ENCODE data around the gene MANBA.
"Not testable (repeated sequence)": the region's sequence is repeated elsewhere in the genome, so short reads cannot be mapped to it uniquely, and the experiment has no call there.

MANBA gene

DNA sequence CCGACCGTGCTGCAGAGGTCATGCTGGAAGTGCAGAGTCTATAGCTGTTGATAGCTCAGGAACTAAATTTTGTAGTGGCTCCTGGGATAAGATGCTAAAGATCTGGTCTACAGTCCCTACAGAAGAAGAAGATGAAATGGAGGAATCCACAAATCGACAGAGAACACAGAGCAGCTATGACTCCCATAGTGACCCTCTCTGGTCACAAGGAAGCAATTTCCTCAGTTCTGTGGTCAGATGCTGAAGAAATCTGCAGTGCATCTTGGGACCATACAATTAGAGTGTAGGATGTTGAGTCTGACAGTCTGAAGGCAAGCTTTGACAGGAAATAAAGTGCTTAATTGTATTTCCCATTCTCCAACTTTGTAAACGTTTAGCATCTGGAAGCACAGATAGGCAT is 8.8 kb downstream of the MANBA start:
- no peaks in the 10 kb centered on the region for H3K4me1 ChIP-seq (ENCODE audit: insufficient read depth, insufficient read length)
- no peaks in the 10 kb centered on the region for H3K27me3 ChIP-seq (ENCODE audit: insufficient read depth, insufficient read length)
- no peaks in the 10 kb centered on the region for H3K36me3 ChIP-seq (ENCODE audit: insufficient read depth, insufficient read length, low read length)
- no peak overlapping the region for H3K4me3 ChIP-seq (ENCODE audit: insufficient read length, low read depth)
- no peak for DNase-seq (ENCODE audit: low read depth, low spot score)
- no peak for TF ChIP-seq SUZ12 (IDR thresholded peaks at IDR 0.05; ENCODE audit: extremely low read depth, insufficient read depth, insufficient read length)
- no peak for TF ChIP-seq ZNF274 (IDR thresholded peaks at IDR 0.05; ENCODE audit: low read depth, low read length)
- no peak for TF ChIP-seq YY1 (IDR thresholded peaks at IDR 0.05; ENCODE audit: insufficient read depth, insufficient read length)
- H3K9ac ChIP-seq (ENCODE audit: insufficient read length, low read depth): no peak overlapping the region
- H3K9me3 ChIP-seq (ENCODE audit: insufficient read depth, low read length): no peaks in the 10 kb centered on the region

DNA sequence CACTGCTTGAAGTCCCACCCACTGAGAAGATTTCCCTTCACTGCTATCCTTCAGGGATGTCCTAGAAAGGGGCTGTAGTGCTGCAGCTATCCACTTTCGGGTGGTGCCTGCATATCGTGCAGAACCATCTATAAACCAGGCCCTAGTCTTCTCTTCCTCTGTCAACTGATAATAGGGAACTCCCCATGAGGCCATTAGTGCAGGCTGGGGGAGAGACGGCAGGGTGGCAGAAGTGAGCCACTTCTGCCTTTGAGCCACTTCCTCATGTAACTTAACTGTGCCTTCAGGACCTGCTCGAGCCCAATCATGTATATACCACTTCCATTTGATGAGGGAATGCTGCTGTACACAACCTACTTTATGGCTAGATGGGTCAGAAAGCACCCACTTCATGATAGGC is 17.4 kb downstream of the MANBA start:
- not testable (repeated sequence) for H3K4me3 ChIP-seq (ENCODE audit: insufficient read length, low read depth); H3K9ac ChIP-seq (ENCODE audit: insufficient read length, low read depth); H3K4me1 ChIP-seq (ENCODE audit: insufficient read depth, insufficient read length); DNase-seq (ENCODE audit: low read depth, low spot score); H3K36me3 ChIP-seq (ENCODE audit: insufficient read depth, insufficient read length, low read length); H3K27me3 ChIP-seq (ENCODE audit: insufficient read depth, insufficient read length); H3K9me3 ChIP-seq (ENCODE audit: insufficient read depth, low read length)

DNA sequence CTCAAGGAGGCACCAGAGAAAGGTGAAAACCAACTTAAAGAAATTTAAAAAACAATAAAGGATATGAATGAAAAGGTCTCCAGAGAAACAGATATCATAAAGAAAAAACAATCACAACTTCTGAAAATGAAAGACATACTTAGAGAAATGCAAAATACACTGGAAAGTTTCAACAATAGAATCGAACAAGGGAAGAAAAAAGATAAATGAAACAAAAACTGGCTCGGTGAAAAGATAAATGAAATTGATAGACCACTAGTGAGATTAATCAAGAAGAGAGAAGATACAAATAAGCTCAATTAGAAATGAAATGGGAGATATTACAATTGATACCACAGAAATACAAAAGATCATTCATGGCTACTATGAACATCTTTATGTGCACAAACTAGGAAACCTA is 22.0 kb downstream of the MANBA start:
- H3K9me3 ChIP-seq (ENCODE audit: insufficient read depth, low read length); H3K9ac ChIP-seq (ENCODE audit: insufficient read length, low read depth); DNase-seq (ENCODE audit: low read depth, low spot score); H3K36me3 ChIP-seq (ENCODE audit: insufficient read depth, insufficient read length, low read length); H3K4me3 ChIP-seq (ENCODE audit: insufficient read length, low read depth); H3K27me3 ChIP-seq (ENCODE audit: insufficient read depth, insufficient read length); H3K4me1 ChIP-seq (ENCODE audit: insufficient read depth, insufficient read length): not testable (repeated sequence)

DNA sequence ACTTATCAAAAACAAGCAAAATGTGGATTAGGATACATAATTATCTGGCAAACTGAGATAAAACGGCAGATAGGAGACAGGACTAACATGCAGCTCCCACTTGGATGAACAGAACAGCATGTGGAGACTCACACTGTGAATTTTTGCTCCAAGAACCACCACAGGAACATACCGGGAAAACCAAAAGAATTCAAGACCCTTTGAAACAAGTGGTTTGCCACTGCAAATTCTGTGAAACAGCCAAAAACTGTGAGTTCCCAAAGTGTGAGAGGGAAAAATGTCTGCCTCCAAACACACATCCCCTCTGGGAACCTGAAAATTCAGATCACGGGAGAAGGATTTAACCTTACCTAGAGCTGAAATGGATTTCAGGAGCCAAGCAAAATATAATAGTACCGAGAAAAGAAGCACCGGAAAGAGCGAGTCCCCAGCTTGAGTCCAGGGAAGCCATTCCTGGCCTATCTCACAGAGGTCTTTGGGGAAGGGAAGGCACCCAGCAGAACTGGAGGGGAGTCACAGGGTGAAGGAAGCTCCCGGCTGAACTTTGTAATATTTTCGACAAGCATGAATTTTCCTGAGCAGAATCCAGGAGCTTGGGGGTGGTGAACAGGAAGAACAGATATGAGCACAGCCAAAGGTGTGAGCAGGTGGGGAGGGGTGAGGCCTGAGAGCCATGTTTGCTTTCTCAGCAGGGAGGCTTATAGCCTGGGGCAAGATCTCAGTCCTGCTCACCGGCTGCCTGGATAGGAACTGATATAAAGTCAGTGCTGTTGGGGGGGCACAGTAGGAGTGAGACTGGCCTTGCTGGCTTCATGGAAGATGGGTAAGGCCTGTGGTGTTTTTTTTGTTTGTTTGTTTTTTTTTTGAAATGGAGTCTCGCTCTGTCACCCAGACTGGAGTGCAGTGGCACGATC is 23.9 kb downstream of the MANBA start:
- TF ChIP-seq SUZ12 (IDR thresholded peaks at IDR 0.05; ENCODE audit: extremely low read depth, insufficient read depth, insufficient read length) (no peak), ZNF274 (IDR thresholded peaks at IDR 0.05; ENCODE audit: low read depth, low read length) (no peak), YY1 (IDR thresholded peaks at IDR 0.05; ENCODE audit: insufficient read depth, insufficient read length) (no peak)
- no peak overlapping the region for H3K4me3 ChIP-seq (ENCODE audit: insufficient read length, low read depth)
- H3K4me1 ChIP-seq (ENCODE audit: insufficient read depth, insufficient read length): no peaks in the 10 kb centered on the region
- H3K27me3 ChIP-seq (ENCODE audit: insufficient read depth, insufficient read length): no peaks in the 10 kb centered on the region
- no peak for DNase-seq (ENCODE audit: low read depth, low spot score)
- no peak overlapping the region for H3K9ac ChIP-seq (ENCODE audit: insufficient read length, low read depth)
- no peaks in the 10 kb centered on the region for H3K9me3 ChIP-seq (ENCODE audit: insufficient read depth, low read length)
- no peaks in the 10 kb centered on the region for H3K36me3 ChIP-seq (ENCODE audit: insufficient read depth, insufficient read length, low read length)

DNA sequence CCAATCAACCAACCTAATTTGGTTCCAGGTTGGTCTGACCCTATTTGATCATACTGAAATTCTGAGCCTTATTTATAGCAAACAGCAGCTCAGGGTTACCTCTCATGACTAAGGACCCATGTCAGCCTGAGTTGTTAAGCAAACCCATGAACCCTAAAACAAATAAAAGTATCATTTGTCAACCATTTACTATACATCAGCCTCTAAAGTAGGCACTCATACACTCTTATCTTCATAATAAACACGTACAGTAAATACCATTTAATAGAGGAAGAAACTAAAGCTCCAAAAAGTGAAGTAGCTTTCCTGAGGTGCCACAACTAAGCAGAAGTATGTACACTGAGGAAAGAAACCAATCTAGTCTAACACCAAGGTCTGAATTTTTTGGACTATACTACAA is 25.2 kb downstream of the MANBA start:
- no peak for DNase-seq (ENCODE audit: low read depth, low spot score)
- no peak overlapping the region for H3K9ac ChIP-seq (ENCODE audit: insufficient read length, low read depth)
- no peak overlapping the region for H3K4me3 ChIP-seq (ENCODE audit: insufficient read length, low read depth)
- H3K36me3 ChIP-seq (ENCODE audit: insufficient read depth, insufficient read length, low read length): no peaks in the 10 kb centered on the region
- H3K4me1 ChIP-seq (ENCODE audit: insufficient read depth, insufficient read length): no peaks in the 10 kb centered on the region
- no peaks in the 10 kb centered on the region for H3K27me3 ChIP-seq (ENCODE audit: insufficient read depth, insufficient read length)
- peaks cover 10% of the 10 kb centered on the region; the same call in 1 of the 2 replicates for H3K9me3 ChIP-seq (ENCODE audit: insufficient read depth, low read length)
- TF ChIP-seq ZNF274 (IDR thresholded peaks at IDR 0.05; ENCODE audit: low read depth, low read length) (no peak), YY1 (IDR thresholded peaks at IDR 0.05; ENCODE audit: insufficient read depth, insufficient read length) (no peak), SUZ12 (IDR thresholded peaks at IDR 0.05; ENCODE audit: extremely low read depth, insufficient read depth, insufficient read length) (no peak)

DNA sequence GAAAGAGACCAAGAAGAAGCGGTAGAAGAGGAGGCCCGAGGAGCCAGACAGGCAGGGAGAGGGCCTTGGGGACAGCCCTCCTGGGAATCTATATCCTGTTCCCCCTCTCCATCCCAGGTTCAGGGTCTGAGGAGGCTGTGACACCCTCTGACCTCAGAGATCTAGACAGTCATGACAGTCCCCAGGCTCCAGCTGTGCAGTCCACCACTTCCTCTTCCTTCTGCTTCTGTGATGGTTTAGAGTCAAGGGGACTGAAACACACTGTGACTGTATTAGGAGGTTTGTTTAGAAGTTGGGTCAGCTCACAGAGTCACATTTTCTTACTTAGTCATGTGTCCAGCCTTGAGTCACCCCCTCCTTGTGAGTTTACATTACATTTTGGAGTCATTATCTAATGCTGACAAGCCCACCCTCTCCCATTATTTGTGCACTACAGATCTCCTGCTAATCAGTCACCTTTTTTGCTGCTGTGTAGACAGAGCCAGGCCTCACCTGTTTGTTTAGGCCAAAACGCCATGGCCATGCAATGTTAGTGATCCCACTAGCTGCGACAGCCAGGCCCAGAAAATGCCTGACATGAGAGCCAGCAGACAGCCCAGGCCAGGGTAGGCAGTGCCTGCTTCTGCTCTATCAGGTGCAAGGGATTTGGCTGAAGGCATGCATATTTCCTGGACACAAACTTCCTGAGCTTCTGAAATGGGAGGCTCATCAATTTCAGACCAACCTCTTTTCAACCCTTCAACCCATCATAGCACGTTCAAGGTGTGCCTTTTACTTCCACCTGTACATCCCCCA is 26.0 kb downstream of the MANBA start:
- Histone ChIP-seq H3K4me1 (ENCODE audit: insufficient read depth, insufficient read length) (no peaks in the 10 kb centered on the region), H3K36me3 (ENCODE audit: insufficient read depth, insufficient read length, low read length) (no peaks in the 10 kb centered on the region), H3K4me3 (ENCODE audit: insufficient read length, low read depth) (no peak overlapping the region), H3K27me3 (ENCODE audit: insufficient read depth, insufficient read length) (no peaks in the 10 kb centered on the region), H3K9me3 (ENCODE audit: insufficient read depth, low read length) (peaks cover 15% of the 10 kb centered on the region; the same call in 1 of the 2 replicates), H3K9ac (ENCODE audit: insufficient read length, low read depth) (no peak overlapping the region)
- no peak for TF ChIP-seq YY1 (IDR thresholded peaks at IDR 0.05; ENCODE audit: insufficient read depth, insufficient read length)
- no peak for TF ChIP-seq SUZ12 (IDR thresholded peaks at IDR 0.05; ENCODE audit: extremely low read depth, insufficient read depth, insufficient read length)
- TF ChIP-seq ZNF274 (IDR thresholded peaks at IDR 0.05; ENCODE audit: low read depth, low read length): no peak
- DNase-seq (ENCODE audit: low read depth, low spot score): no peak

DNA sequence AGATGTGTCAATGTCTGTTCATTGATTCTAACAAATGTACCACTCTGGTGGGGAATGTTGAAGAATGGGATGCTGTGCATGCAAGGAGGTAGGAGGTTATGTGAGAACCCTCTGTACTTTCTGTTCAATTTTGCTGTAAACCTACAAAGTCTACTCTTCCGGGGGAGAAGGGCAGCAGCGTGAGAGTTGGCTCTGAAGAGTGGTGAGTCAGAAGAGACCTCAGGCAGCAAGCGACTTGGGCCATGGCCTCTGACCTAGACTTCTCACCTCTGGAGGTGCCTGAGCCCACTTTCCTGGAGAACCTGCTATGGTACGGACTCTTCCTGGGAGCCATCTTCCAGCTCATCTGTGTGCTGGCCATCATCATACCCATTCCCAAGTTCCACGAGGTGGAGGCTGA is 26.7 kb downstream of the MANBA start:
- H3K9me3 ChIP-seq (ENCODE audit: insufficient read depth, low read length): peaks cover 15% of the 10 kb centered on the region; the same call in 1 of the 2 replicates
- no peak overlapping the region for H3K9ac ChIP-seq (ENCODE audit: insufficient read length, low read depth)
- no peak for DNase-seq (ENCODE audit: low read depth, low spot score)
- no peaks in the 10 kb centered on the region for H3K4me1 ChIP-seq (ENCODE audit: insufficient read depth, insufficient read length)
- no peaks in the 10 kb centered on the region for H3K27me3 ChIP-seq (ENCODE audit: insufficient read depth, insufficient read length)
- TF ChIP-seq SUZ12 (IDR thresholded peaks at IDR 0.05; ENCODE audit: extremely low read depth, insufficient read depth, insufficient read length): no peak
- TF ChIP-seq ZNF274 (IDR thresholded peaks at IDR 0.05; ENCODE audit: low read depth, low read length): no peak
- no peak for TF ChIP-seq YY1 (IDR thresholded peaks at IDR 0.05; ENCODE audit: insufficient read depth, insufficient read length)
- no peak overlapping the region for H3K4me3 ChIP-seq (ENCODE audit: insufficient read length, low read depth)
- no peaks in the 10 kb centered on the region for H3K36me3 ChIP-seq (ENCODE audit: insufficient read depth, insufficient read length, low read length)

Measured in NT2/D1 (cell line).